HG02852 (cell line): Measurements from ENCODE around the gene WDR33.

Experiments
- ATAC-seq: cut with Tn5 transposase; IDR thresholded peaks from one replicate; pipeline ENCODE4 v1.9.1; 2021; ENCODE audit warnings: mild to moderate bottlenecking, moderate library complexity; ENCODE audit not compliant: unreplicated experiment

WDR33 gene

GRCh38 chr2:127674241-127675209 is 136.4 kb downstream of the WDR33 start:
- ATAC-seq = no peak

- ATAC-seq = no peak
Observed at GRCh38 chr2:127673291-127674069, 137.5 kb downstream of the WDR33 start.

- no peak for ATAC-seq
Observed at GRCh38 chr2:127672341-127673224, 138.4 kb downstream of the WDR33 start.

GRCh38 chr2:127671557-127672302 is 139.2 kb downstream of the WDR33 start:
- no peak for ATAC-seq

- ATAC-seq = no peak
Observed at GRCh38 chr2:127670957-127671290, 140.0 kb downstream of the WDR33 start.

- no peak for ATAC-seq
Observed at GRCh38 chr2:127670055-127670956, 140.7 kb downstream of the WDR33 start.

GRCh38 chr2:127669056-127669455 is 141.9 kb downstream of the WDR33 start:
- ATAC-seq = no peak

- no peak for ATAC-seq
Observed at GRCh38 chr2:127665267-127665893, 145.6 kb downstream of the WDR33 start.

GRCh38 chr2:127664895-127665225 is 146.1 kb downstream of the WDR33 start:
- ATAC-seq = no peak

- ATAC-seq = no peak
Observed at GRCh38 chr2:127664065-127664894, 146.7 kb downstream of the WDR33 start.

GRCh38 chr2:127663566-127664064 is 147.4 kb downstream of the WDR33 start:
- no peak for ATAC-seq

GRCh38 chr2:127662937-127663565 is 147.9 kb downstream of the WDR33 start:
- no peak for ATAC-seq

GRCh38 chr2:127661949-127662510 is 148.9 kb downstream of the WDR33 start:
- ATAC-seq = no peak

GRCh38 chr2:127661072-127661649 is 149.8 kb downstream of the WDR33 start:
- no peak for ATAC-seq

GRCh38 chr2:127660291-127660578 is 150.7 kb downstream of the WDR33 start:
- ATAC-seq = no peak

- no peak for ATAC-seq
Observed at GRCh38 chr2:127659408-127660290, 151.3 kb downstream of the WDR33 start.
